NCI-H226 (cell line): ENCODE data around the gene SWI5.
A peak's percentile ranks its signal among the peaks of the same experiment; 100 is the strongest.

ENCODE experiments used
- DNase-seq: peaks from one replicate; pipeline ENCODE4 v3.0.0-alpha.2; 2015

The SWI5 gene

GRCh38 chr9:128321879-128322403 lies 45.9 kb downstream of the SWI5 start:
- DNase-seq = no peak

- DNase-seq = peak; percentile 91
These were observed 46.5 kb downstream of the SWI5 start, which contains the start of the genes COQ4 and TRUB2 for GRCh38 chr9:128322404-128323211. COQ4 (plus strand) TSS chr9:128322839; CDS start chr9:128322859, 20 bp downstream. TRUB2 (minus strand) TSS chr9:128322447; CDS start chr9:128322408, 39 bp downstream.

- DNase-seq = no peak
These were observed 47.2 kb downstream of the SWI5 start for GRCh38 chr9:128323212-128323730.

GRCh38 chr9:128323791-128324190 lies 47.7 kb downstream of the SWI5 start:
- no peak for DNase-seq

- DNase-seq = no peak
These were observed 48.3 kb downstream of the SWI5 start for GRCh38 chr9:128324401-128324800.

GRCh38 chr9:128325629-128326028 lies 49.6 kb downstream of the SWI5 start:
- DNase-seq = no peak

GRCh38 chr9:128333451-128333869 lies 57.4 kb downstream of the SWI5 start:
- DNase-seq = no peak

- DNase-seq = no peak
These were observed 59.1 kb downstream of the SWI5 start for GRCh38 chr9:128335161-128335560.

- DNase-seq = no peak
These were observed 59.8 kb downstream of the SWI5 start for GRCh38 chr9:128335914-128336313.

GRCh38 chr9:128337936-128338335 lies 61.9 kb downstream of the SWI5 start:
- no peak for DNase-seq
